ENCODE results near the gene HSPG2.
"Not testable (repeated sequence)": the region's sequence is repeated elsewhere in the genome, so short reads cannot be mapped to it uniquely, and the experiment has no call there.

Gene HSPG2

GRCh38 chr1:21794656-21795055, 142.5 kb downstream of the HSPG2 start:
- no peak for DNase-seq (ENCODE audit: low read depth, low spot score)

GRCh38 chr1:21793104-21793503, 144.0 kb downstream of the HSPG2 start:
- no peak for DNase-seq (ENCODE audit: low read depth, low spot score)

GRCh38 chr1:21786640-21787039, 150.5 kb downstream of the HSPG2 start:
- no peak for DNase-seq (ENCODE audit: low read depth, low spot score)

GRCh38 chr1:21785764-21786163, 151.3 kb downstream of the HSPG2 start:
- DNase-seq (ENCODE audit: low read depth, low spot score) = not testable (repeated sequence)

GRCh38 chr1:21783679-21784603, 153.2 kb downstream of the HSPG2 start:
- DNase-seq (ENCODE audit: low read depth, low spot score) = peak; percentile 89

- peak; percentile 83 for DNase-seq (ENCODE audit: low read depth, low spot score)
These were observed 154.0 kb downstream of the HSPG2 start, which contains the start of gene USP48 for GRCh38 chr1:21782868-21783678. TSS of gene USP48 (minus strand) at chr1:21783149. CDS start at chr1:21782957, 192 bp downstream.

- no peak for DNase-seq (ENCODE audit: low read depth, low spot score)
These were observed 154.7 kb downstream of the HSPG2 start for GRCh38 chr1:21782349-21782867.

GRCh38 chr1:21781815-21782348, 155.2 kb downstream of the HSPG2 start:
- no peak for DNase-seq (ENCODE audit: low read depth, low spot score)

GRCh38 chr1:21779613-21780521, 157.2 kb downstream of the HSPG2 start:
- DNase-seq (ENCODE audit: low read depth, low spot score) = no peak

- no peak for DNase-seq (ENCODE audit: low read depth, low spot score)
These were observed 158.7 kb downstream of the HSPG2 start for GRCh38 chr1:21778405-21778727.

- not testable (repeated sequence) for DNase-seq (ENCODE audit: low read depth, low spot score)
These were observed 160.2 kb downstream of the HSPG2 start for GRCh38 chr1:21776925-21777324.

GRCh38 chr1:21775985-21776562, 161.0 kb downstream of the HSPG2 start:
- DNase-seq (ENCODE audit: low read depth, low spot score) = no peak

GRCh38 chr1:21775550-21775914, 161.6 kb downstream of the HSPG2 start:
- DNase-seq (ENCODE audit: low read depth, low spot score) = no peak

GRCh38 chr1:21774835-21775549, 162.1 kb downstream of the HSPG2 start:
- no peak for DNase-seq (ENCODE audit: low read depth, low spot score)

- no peak for DNase-seq (ENCODE audit: low read depth, low spot score)
These were observed 163.5 kb downstream of the HSPG2 start for GRCh38 chr1:21773585-21773984.
